Psoas muscle (tissue), 8 donors: ENCODE results near the gene CUBN. TPM values are rescaled to one million over a fixed set of nuclear protein-coding genes. Genes with fewer than 3 reads are reported as not detected.

Source experiments
- ATAC-seq, 4 donors: fragments of 200-7000 bp; cut with Tn5 transposase; one replicate each; pipeline ENCODE4 v1.9.1; 2020; ENCODE audit warnings: moderate library complexity in 3 of 4, mild to moderate bottlenecking in 2 of 4
- DNase-seq, 2 donors: peaks; one replicate each; pipeline ENCODE4 v3.0.0-alpha.2; 2020
- H3K27ac ChIP-seq: fragments of 200-600 bp; one replicate; pipeline ENCODE4 v1.8.0; 2022
- H3K27me3 ChIP-seq, 3 donors: fragments of 200-600 bp in 1 of 3; one replicate each; pipeline versions ENCODE4 v1.6.1 to v1.8.0; 2013 to 2022; ENCODE audit warnings: low read length in 2 of 3, mild to moderate bottlenecking in 2 of 3, moderate library complexity in 1 of 3; ENCODE audit not compliant: insufficient read depth in 3 of 3
- H3K36me3 ChIP-seq, 2 donors: fragments of 200-600 bp in 1 of 2; one replicate each; pipeline versions ENCODE4 v1.6.1 to v1.8.0; 2013 to 2022; ENCODE audit warnings: low read depth in 1 of 2, mild to moderate bottlenecking in 1 of 2, moderate library complexity in 1 of 2; ENCODE audit not compliant: insufficient read depth in 1 of 2
- H3K4me1 ChIP-seq: fragments of 200-600 bp; one replicate; pipeline ENCODE4 v1.8.0; 2022
- H3K4me3 ChIP-seq: fragments of 200-600 bp; one replicate; pipeline ENCODE4 v1.8.0; 2022; ENCODE audit warnings: mild to moderate bottlenecking
- H3K9me3 ChIP-seq: fragments of 200-600 bp; one replicate; pipeline ENCODE4 v1.8.0; 2022
- WGBS, 3 donors: extraction: QIAGEN DNeasy Blood & Tissue Kit; methylation state at CpG; one replicate each; pipeline versions ENCODE4 v1.1.6 to v1.1.7; 2013; 5-methylcytosine and 5-hydroxymethylcytosine counted together
- intact Hi-C, 2 donors: fragments of 100-400 bp; cut with DNase I; formaldehyde crosslinking; loops; one replicate each; pipeline versions ENCODE4 v1.11.0 to v1.14.2; 2022
- polyA plus RNA-seq, 3 donors: library from polyadenylated mRNA; stranded (reverse); fragments of 200-250 nt; gene quantifications; one replicate each; pipeline ENCODE4 v1.2.3, GENCODE V29; 2013
- total RNA-seq, 4 donors: library from RNA; stranded (reverse); fragmentation: NEBNext Ultra II Directional in 2 of 4; extraction: Animal tissue kit (Norgen Biotek cat#: 25700) in 2 of 4; gene quantifications; one replicate each; pipeline versions ENCODE4 v1.2.1 to v1.2.4, GENCODE V29; 2021 to 2023
- TF ChIP-seq, protein P1 (sequence below): fragments of 200-600 bp; IDR thresholded peaks from one replicate; pipeline ENCODE4 v1.8.0; 2022; ENCODE audit warnings: antibody characterized with exemption
- donor health status: healthy with polysubstance abuse.
- donor health status: DM: no; HTN: no; CAD: no; lungs with moderate emphysema.
- donor health status: Bipolar disorder and iron deficiency.
- donor health status: healthy.
- donor health status: DM: yes; HTN: yes; CAD: no.
- donor health status: DM: no; HTN: no; CAD: no.
- donor health status: DM: no; HTN: no; CAD: no.
- donor health status: DM: yes; HTN: yes; CAD: no.

Gene CUBN
- total and polyA plus RNA-seq, 7 donors = 0.07 to 1.1 (median 0.22) TPM

- no peaks in the 10 kb centered on the region for H3K27me3 ChIP-seq
- TF ChIP-seq, protein P1, sequence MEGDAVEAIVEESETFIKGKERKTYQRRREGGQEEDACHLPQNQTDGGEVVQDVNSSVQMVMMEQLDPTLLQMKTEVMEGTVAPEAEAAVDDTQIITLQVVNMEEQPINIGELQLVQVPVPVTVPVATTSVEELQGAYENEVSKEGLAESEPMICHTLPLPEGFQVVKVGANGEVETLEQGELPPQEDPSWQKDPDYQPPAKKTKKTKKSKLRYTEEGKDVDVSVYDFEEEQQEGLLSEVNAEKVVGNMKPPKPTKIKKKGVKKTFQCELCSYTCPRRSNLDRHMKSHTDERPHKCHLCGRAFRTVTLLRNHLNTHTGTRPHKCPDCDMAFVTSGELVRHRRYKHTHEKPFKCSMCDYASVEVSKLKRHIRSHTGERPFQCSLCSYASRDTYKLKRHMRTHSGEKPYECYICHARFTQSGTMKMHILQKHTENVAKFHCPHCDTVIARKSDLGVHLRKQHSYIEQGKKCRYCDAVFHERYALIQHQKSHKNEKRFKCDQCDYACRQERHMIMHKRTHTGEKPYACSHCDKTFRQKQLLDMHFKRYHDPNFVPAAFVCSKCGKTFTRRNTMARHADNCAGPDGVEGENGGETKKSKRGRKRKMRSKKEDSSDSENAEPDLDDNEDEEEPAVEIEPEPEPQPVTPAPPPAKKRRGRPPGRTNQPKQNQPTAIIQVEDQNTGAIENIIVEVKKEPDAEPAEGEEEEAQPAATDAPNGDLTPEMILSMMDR = no peak
- no peaks in the 10 kb centered on the region for H3K4me1 ChIP-seq
- intact Hi-C loops = no loop called here
- H3K27ac ChIP-seq = no peak overlapping the region
- no peaks in the 10 kb centered on the region for H3K36me3 ChIP-seq
- H3K9me3 ChIP-seq = no peaks in the 10 kb centered on the region
- 75 to 77% (median 77%) methylated on average over 4 of the region's 4 CpGs for WGBS, 3 donors
- ATAC-seq (no peak), DNase-seq (no peak)
- no peak overlapping the region for H3K4me3 ChIP-seq
Observed at GRCh38 chr10:16867990-16868389, 261.6 kb downstream of the CUBN start.

DNA sequence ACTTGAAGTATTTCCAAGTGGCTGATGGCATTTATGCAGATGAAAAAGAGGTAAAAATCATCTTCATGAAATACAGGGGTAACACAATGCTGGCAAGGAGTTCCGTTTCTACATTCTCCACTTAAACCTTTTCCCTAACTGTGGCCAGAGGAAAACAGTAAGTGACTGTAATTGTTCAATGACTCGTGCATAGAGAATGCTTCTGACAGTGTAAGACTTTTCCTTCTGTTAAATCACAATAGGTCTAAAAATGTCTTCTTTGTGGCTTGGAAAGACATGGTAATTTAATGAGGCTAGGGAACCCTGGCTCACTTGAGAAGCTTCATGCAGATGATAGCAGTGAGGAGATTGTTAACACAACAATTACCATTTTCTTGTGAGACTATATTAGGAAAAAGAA lies 262.1 kb downstream of the CUBN start:
- H3K27me3 ChIP-seq = no peaks in the 10 kb centered on the region
- H3K9me3 ChIP-seq = no peaks in the 10 kb centered on the region
- no peaks in the 10 kb centered on the region for H3K4me1 ChIP-seq
- ATAC-seq (no peak), DNase-seq (no peak)
- TF ChIP-seq, protein P1 = no peak
- no peaks in the 10 kb centered on the region for H3K36me3 ChIP-seq
- 21 to 32% (median 29%) methylated on average over 2 of the region's 2 CpGs for WGBS, 3 donors
- H3K4me3 ChIP-seq = no peak overlapping the region
- no peak overlapping the region for H3K27ac ChIP-seq
- intact Hi-C loops = no loop called here

- DNase-seq (no peak), ATAC-seq (no peak)
- H3K27ac ChIP-seq = no peak overlapping the region
- H3K9me3 ChIP-seq = no peaks in the 10 kb centered on the region
- H3K4me1 ChIP-seq = no peaks in the 10 kb centered on the region
- no peaks in the 10 kb centered on the region for H3K27me3 ChIP-seq
- 69 to 78% (median 73%) methylated on average over 7 of the region's 7 CpGs for WGBS, 3 donors
- no peaks in the 10 kb centered on the region for H3K36me3 ChIP-seq
- intact Hi-C loops = no loop called here
- no peak overlapping the region for H3K4me3 ChIP-seq
- TF ChIP-seq, protein P1 = no peak
Observed at GRCh38 chr10:16866541-16867275, 262.9 kb downstream of the CUBN start.

DNA sequence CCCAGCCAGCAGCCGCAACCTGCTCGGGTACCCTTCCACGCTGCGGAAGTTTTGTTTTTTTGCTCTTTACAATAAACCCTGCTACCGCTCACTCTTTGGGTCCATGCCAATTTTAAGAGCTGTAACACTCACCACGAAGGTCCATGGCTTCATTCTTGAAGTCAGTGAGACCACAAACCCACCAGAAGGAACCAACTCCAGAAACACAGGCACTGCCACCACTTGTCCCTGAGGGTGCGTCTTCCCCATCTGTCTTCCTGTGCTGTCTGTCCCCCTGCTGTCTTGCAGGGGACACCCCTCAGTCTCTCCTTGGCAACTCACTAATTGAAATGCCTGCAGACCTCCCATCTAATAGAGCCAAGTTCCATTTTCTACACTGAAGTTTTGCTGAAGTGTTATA lies 263.8 kb downstream of the CUBN start:
- no peak for DNase-seq
- H3K4me1 ChIP-seq = no peaks in the 10 kb centered on the region
- no peaks in the 10 kb centered on the region for H3K9me3 ChIP-seq
- H3K4me3 ChIP-seq = no peak overlapping the region
- TF ChIP-seq, protein P1 = no peak
- no peaks in the 10 kb centered on the region for H3K27me3 ChIP-seq
- no peaks in the 10 kb centered on the region for H3K36me3 ChIP-seq
- ATAC-seq = no peak
- intact Hi-C loops = no loop called here
- H3K27ac ChIP-seq = no peak overlapping the region
- 88 to 93% (median 91%) methylated on average over 7 of the region's 7 CpGs for WGBS, 3 donors

GRCh38 chr10:16863766-16864165 lies 265.8 kb downstream of the CUBN start:
- H3K9me3 ChIP-seq = peaks cover 4% of the 10 kb centered on the region
- no peak for DNase-seq
- no peaks in the 10 kb centered on the region for H3K36me3 ChIP-seq
- no peaks in the 10 kb centered on the region for H3K27me3 ChIP-seq
- H3K4me1 ChIP-seq = no peaks in the 10 kb centered on the region
- intact Hi-C loops = no loop called here
- no peak overlapping the region for H3K27ac ChIP-seq
- TF ChIP-seq, protein P1 = no peak
- ATAC-seq = no peak
- 64 to 73% (median 68%) methylated on average over 2 of the region's 2 CpGs for WGBS, 3 donors
- H3K4me3 ChIP-seq = no peak overlapping the region
